ENCODE results near the gene ZCCHC2.

DNA sequence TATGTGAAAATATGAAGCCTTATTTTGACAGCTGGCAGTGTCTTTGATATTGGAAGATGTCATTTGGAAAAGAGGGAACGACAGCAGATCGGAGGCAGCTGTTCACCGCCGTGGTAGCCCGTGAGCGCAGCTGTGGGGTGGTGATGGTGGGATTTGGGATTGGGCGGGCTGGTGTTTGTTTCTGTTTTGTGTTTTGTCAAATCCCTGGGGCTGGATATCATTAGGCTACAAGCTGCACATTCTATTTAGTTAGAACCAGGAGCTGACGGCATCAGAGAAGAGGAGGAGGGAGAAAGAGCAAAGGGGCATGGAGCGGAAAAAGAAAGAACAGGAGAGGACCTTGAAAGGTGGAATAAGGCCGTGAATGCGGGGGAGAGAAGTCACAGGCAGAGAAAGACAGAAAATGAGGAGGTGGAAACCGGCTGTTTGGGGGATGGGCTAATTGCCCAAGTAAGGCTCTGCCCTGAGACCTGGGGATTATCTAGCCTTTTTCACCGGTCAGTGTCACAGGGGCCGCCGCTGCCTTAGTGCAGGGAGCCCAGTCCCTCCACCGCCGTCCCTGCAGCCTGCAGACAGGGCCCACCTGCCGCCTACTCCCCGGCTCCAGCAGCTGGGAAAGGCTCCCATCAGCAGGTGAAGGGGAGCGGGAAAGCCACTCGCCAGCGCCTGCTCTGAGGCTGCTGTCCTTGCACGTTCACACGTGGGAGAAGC, 88.0 kb downstream of the ZCCHC2 start:
- TF ChIP-seq, protein P1, sequence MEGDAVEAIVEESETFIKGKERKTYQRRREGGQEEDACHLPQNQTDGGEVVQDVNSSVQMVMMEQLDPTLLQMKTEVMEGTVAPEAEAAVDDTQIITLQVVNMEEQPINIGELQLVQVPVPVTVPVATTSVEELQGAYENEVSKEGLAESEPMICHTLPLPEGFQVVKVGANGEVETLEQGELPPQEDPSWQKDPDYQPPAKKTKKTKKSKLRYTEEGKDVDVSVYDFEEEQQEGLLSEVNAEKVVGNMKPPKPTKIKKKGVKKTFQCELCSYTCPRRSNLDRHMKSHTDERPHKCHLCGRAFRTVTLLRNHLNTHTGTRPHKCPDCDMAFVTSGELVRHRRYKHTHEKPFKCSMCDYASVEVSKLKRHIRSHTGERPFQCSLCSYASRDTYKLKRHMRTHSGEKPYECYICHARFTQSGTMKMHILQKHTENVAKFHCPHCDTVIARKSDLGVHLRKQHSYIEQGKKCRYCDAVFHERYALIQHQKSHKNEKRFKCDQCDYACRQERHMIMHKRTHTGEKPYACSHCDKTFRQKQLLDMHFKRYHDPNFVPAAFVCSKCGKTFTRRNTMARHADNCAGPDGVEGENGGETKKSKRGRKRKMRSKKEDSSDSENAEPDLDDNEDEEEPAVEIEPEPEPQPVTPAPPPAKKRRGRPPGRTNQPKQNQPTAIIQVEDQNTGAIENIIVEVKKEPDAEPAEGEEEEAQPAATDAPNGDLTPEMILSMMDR (IDR thresholded peaks at IDR 0.05), result no peak
- TF ChIP-seq POLR2A (IDR thresholded peaks at IDR 0.05), result no peak

All from upper lobe of left lung (tissue), 4 donors.